ENCODE data around the gene BSN.

DNA sequence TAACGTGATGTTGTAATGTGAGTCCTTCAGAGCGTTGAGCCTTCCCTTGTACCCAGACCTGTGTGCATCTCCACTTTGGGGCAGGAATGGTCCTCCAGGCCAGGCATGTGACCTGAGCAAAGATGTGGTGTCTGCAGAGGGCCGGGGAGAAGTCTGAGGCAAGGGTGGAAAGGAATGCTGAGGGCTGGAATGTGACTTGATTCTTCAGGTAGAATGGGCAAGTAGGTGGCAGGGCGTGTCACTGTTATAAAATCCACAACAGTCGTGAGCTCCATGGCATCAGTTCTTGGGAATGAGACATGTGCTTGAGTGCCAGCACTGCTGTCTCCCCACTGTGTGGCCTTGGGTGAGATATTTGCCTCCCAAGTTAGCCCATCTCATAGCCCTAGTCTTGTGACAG, 24.0 kb upstream of the BSN start:
- TF ChIP-seq, protein P1, sequence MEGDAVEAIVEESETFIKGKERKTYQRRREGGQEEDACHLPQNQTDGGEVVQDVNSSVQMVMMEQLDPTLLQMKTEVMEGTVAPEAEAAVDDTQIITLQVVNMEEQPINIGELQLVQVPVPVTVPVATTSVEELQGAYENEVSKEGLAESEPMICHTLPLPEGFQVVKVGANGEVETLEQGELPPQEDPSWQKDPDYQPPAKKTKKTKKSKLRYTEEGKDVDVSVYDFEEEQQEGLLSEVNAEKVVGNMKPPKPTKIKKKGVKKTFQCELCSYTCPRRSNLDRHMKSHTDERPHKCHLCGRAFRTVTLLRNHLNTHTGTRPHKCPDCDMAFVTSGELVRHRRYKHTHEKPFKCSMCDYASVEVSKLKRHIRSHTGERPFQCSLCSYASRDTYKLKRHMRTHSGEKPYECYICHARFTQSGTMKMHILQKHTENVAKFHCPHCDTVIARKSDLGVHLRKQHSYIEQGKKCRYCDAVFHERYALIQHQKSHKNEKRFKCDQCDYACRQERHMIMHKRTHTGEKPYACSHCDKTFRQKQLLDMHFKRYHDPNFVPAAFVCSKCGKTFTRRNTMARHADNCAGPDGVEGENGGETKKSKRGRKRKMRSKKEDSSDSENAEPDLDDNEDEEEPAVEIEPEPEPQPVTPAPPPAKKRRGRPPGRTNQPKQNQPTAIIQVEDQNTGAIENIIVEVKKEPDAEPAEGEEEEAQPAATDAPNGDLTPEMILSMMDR (IDR thresholded peaks at IDR 0.05) = no peak
- TF ChIP-seq ZFP36 (IDR thresholded peaks at IDR 0.05; ENCODE audit: borderline replicate concordance, partially characterized antibody) (no peak), JUN (IDR thresholded peaks at IDR 0.05) (no peak), RFX5 (IDR thresholded peaks at IDR 0.05) (no peak), HOXA7 (CRISPR knock-in tag; IDR thresholded peaks at IDR 0.05) (no peak), POLR2A (IDR thresholded peaks at IDR 0.05; ENCODE audit: low read length) (no peak), RCOR1 (IDR thresholded peaks at IDR 0.05; ENCODE audit: low read depth, low read length) (no peak), NFE2L2 (conservative IDR thresholded peaks at IDR 0.05; ENCODE audit: low read length) (no peak), ZSCAN20 (CRISPR knock-in tag; IDR thresholded peaks at IDR 0.05) (no peak), KDM1A (IDR thresholded peaks at IDR 0.05; ENCODE audit: low read depth) (no peak)
- TF ChIP-seq, protein P2, sequence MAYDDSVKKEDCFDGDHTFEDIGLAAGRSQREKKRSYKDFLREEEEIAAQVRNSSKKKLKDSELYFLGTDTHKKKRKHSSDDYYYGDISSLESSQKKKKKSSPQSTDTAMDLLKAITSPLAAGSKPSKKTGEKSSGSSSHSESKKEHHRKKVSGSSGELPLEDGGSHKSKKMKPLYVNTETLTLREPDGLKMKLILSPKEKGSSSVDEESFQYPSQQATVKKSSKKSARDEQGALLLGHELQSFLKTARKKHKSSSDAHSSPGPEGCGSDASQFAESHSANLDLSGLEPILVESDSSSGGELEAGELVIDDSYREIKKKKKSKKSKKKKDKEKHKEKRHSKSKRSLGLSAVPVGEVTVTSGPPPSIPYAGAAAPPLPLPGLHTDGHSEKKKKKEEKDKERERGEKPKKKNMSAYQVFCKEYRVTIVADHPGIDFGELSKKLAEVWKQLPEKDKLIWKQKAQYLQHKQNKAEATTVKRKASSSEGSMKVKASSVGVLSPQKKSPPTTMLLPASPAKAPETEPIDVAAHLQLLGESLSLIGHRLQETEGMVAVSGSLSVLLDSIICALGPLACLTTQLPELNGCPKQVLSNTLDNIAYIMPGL (CRISPR knock-in tag; IDR thresholded peaks at IDR 0.05; ENCODE audit: borderline replicate concordance) = no peak
- TF ChIP-seq, protein P3, sequence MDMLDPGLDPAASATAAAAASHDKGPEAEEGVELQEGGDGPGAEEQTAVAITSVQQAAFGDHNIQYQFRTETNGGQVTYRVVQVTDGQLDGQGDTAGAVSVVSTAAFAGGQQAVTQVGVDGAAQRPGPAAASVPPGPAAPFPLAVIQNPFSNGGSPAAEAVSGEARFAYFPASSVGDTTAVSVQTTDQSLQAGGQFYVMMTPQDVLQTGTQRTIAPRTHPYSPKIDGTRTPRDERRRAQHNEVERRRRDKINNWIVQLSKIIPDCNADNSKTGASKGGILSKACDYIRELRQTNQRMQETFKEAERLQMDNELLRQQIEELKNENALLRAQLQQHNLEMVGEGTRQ (IDR thresholded peaks at IDR 0.05) = no peak
